Naive thymus-derived CD4-positive, alpha-beta T cell (primary cell): Measurements from ENCODE around the gene PNLIPRP2. TPM values are rescaled to one million over a fixed set of nuclear protein-coding genes. Genes with fewer than 3 reads are reported as not detected.

Source experiments
- ATAC-seq: fragments of 150-1000 bp; cut with Tn5 transposase; 2 replicates; pipeline ENCODE4 v1.10.0; 2021; ENCODE audit warnings: mild to moderate bottlenecking, moderate library complexity
- CTCF ChIA-PET: fragments of 350-600 bp; sonication (Branson Sonifier 250); formaldehyde crosslinking; loops from one replicate; lab custom pipeline; 2021; ENCODE audit warnings: antibody characterized with exemption; lab: Charles Lee
- POLR2A ChIA-PET: fragments of 350-600 bp; sonication (Branson Sonifier 250); formaldehyde crosslinking; loops from one replicate; lab custom pipeline; 2021; ENCODE audit warnings: antibody characterized with exemption, inconsistent platforms; lab: Charles Lee
- DNase-seq, 9 donors: peaks; one replicate each; pipeline versions ENCODE4 v3.0.0 to v3.0.0-alpha.2; 2020 to 2022; ENCODE audit warnings: mixed read lengths in 1 of 9
- H3K27ac ChIP-seq: one replicate; pipeline ENCODE4 v1.7.0; 2013; ENCODE audit warnings: mild to moderate bottlenecking, low read depth, low read length, moderate library complexity
- H3K27me3 ChIP-seq, 2 donors: one replicate each; pipeline ENCODE4 v1.7.0; 2013; ENCODE audit warnings: low read length in 2 of 2, mild to moderate bottlenecking in 2 of 2, moderate library complexity in 2 of 2; ENCODE audit not compliant: control insufficient read depth in 2 of 2, insufficient read depth in 2 of 2
- H3K36me3 ChIP-seq, 3 experiments: 1 replicate in 2 of 3; 2 replicates in 1 of 3; pipeline ENCODE4 v1.7.0; 2013; ENCODE audit warnings: low read length in 3 of 3, mild to moderate bottlenecking in 3 of 3, moderate library complexity in 1 of 3; ENCODE audit not compliant: insufficient read depth in 3 of 3, control insufficient read depth in 2 of 3
- H3K4me1 ChIP-seq, 2 donors: one replicate each; pipeline ENCODE4 v1.7.0; 2013; ENCODE audit warnings: low read length in 2 of 2, mild to moderate bottlenecking in 2 of 2, moderate library complexity in 1 of 2; ENCODE audit not compliant: control insufficient read depth in 2 of 2, insufficient read depth in 2 of 2
- H3K4me3 ChIP-seq: 2 replicates; pipeline ENCODE4 v1.7.0; 2013; ENCODE audit warnings: mild to moderate bottlenecking, low read length
- H3K9me3 ChIP-seq, 3 experiments: 1 replicate in 2 of 3; 2 replicates in 1 of 3; pipeline ENCODE4 v1.7.0; 2013; ENCODE audit warnings: low read length in 3 of 3; ENCODE audit not compliant: control insufficient read depth in 2 of 3
- H3K27ac Mint-ChIP-seq, 9 donors: one replicate each; pipeline ENCODE4 v1.8.0; 2020 to 2022; ENCODE audit warnings: mixed read lengths in 9 of 9, mild to moderate bottlenecking in 8 of 9, moderate library complexity in 5 of 9, inconsistent platforms in 2 of 9
- H3K27me3 Mint-ChIP-seq, 5 donors: one replicate each; pipeline ENCODE4 v1.8.0; 2021 to 2022; ENCODE audit warnings: mixed read lengths in 5 of 5, mild to moderate bottlenecking in 1 of 5
- H3K36me3 Mint-ChIP-seq, 5 donors: one replicate each; pipeline ENCODE4 v1.8.0; 2020 to 2022; ENCODE audit warnings: mixed read lengths in 5 of 5, mild to moderate bottlenecking in 3 of 5, inconsistent platforms in 1 of 5
- H3K4me1 Mint-ChIP-seq, 7 donors: one replicate each; pipeline ENCODE4 v1.8.0; 2020 to 2022; ENCODE audit warnings: mixed read lengths in 7 of 7, mild to moderate bottlenecking in 3 of 7, inconsistent platforms in 1 of 7
- H3K4me3 Mint-ChIP-seq, 10 donors: one replicate each; pipeline ENCODE4 v1.8.0; 2020 to 2022; ENCODE audit warnings: mild to moderate bottlenecking in 10 of 10, mixed read lengths in 10 of 10, moderate library complexity in 6 of 10, inconsistent platforms in 2 of 10
- H3K9me3 Mint-ChIP-seq, 11 donors: one replicate each; pipeline ENCODE4 v1.8.0; 2020 to 2022; ENCODE audit warnings: mixed read lengths in 11 of 11, mild to moderate bottlenecking in 4 of 11, inconsistent platforms in 1 of 11, moderate library complexity in 1 of 11
- intact Hi-C, 2 donors: fragments of 100-400 bp; cut with micrococcal nuclease; formaldehyde crosslinking; loops; one replicate each; pipeline ENCODE4 v1.15.1; 2023
- polyA plus RNA-seq, 2 donors: library from polyadenylated mRNA; unstranded; fragments of 300-500 nt; fragmentation: Illumina TruSeq; gene quantifications; one replicate each; pipeline ENCODE4 v1.2.3, GENCODE V29; 2021
- total RNA-seq, 6 experiments: library from RNA in 5 of 6; stranded (reverse) in 5 of 6; gene quantifications; 1 replicate in 5 of 6; 2 replicates in 1 of 6; pipeline ENCODE4 v1.2.3 and lab custom pipeline; 2021 to 2026

PNLIPRP2 gene
- total and polyA plus RNA-seq, 7 experiments from 2014 or later, result not detected

DNA sequence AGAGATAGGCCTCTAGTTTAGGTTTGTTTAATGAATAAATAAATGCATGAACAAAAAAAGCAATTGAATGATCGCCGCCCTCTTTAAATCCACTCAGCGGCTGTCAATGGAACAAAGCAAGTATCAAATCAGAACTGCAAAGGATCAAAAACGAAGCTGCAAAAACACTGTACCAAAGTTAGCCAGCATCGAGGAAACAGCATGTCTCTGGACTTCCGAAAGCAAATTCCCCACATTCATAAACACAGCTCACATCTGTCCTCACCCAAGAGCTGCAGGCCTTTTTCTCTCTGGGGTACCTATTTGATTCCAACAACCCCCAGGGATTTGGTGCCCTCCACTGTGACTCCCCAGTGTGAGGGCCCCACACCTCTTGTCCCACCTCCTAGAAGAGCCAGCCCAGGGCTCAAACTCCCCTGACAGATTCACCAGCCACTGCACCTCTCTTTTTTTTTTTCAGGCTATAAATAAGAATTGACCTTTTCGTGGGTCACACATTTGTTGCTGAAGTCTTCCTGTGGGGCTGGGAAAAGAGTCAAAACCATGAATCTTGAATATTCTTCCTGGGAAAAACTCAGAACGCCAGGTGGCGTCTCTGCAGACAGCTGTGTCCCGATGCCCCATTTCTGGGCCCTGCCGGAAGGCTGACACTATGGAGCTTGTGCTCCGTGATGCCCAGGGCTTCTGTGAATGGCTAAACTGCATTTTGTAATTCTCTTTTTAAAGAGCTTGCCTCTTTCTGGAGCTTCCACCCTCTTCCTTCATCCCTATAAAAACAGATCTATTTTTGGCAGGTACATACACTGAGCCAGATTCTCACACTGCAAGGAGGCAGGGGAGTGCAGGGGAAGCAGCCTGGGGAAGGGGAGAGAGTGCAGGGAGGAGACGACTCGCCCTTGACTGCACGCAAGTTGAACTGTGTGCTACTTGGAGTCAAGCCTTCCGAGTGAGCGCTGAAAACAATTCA, 69.9 kb downstream of the PNLIPRP2 start:
- ATAC-seq, result no peak
- intact Hi-C loops, result no loop called here
- H3K4me1 ChIP-seq, result no peaks in the 10 kb centered on the region
- ChIA-PET POLR2A (no interaction called here), CTCF (no interaction called here)
- H3K9me3 ChIP-seq, result no peaks in the 10 kb centered on the region
- H3K4me1 Mint-ChIP-seq, result peaks cover 0 to 2% (median 0%) of the 10 kb centered on the region in 7 donors
- H3K27me3 Mint-ChIP-seq, result peaks cover 4 to 66% (median 38%) of the 10 kb centered on the region in 5 donors
- H3K4me3 Mint-ChIP-seq, result no peak overlapping the region
- no peaks in the 10 kb centered on the region for H3K36me3 Mint-ChIP-seq
- no peak for DNase-seq
- H3K27ac ChIP-seq, result no peak overlapping the region
- H3K27me3 ChIP-seq, result peaks cover 0 to 3% of the 10 kb centered on the region in 2 donors
- H3K9me3 Mint-ChIP-seq, result peaks cover 0 to 1% (median 0%) of the 10 kb centered on the region in 11 donors
- H3K4me3 ChIP-seq, result no peak overlapping the region
- H3K27ac Mint-ChIP-seq, result no peak overlapping the region
- no peaks in the 10 kb centered on the region for H3K36me3 ChIP-seq

DNA sequence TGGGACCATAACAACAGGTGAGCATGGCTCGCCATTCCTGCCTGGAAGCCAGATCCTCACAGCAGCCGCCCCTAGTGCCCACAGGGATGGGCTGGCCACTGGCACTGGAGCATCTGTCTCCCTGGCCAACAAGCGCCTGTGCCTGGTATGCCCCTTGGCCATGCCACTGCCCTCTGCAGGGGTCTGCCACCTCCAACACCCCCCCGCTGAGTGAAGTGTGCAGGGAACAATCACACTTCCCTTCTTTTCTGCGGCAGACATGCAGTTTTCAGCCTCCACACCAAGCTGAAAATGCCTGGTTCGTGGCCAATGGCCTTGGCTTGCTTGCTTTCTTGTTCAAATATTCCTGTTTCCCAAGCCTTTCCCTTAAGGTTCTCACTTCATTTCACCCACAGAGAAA, 70.9 kb downstream of the PNLIPRP2 start:
- no peaks in the 10 kb centered on the region for H3K4me1 ChIP-seq
- H3K27me3 Mint-ChIP-seq, result peaks cover 4 to 76% (median 43%) of the 10 kb centered on the region in 5 donors
- H3K4me3 ChIP-seq, result no peak overlapping the region
- H3K4me3 Mint-ChIP-seq, result no peak overlapping the region
- ChIA-PET CTCF (no interaction called here), POLR2A (no interaction called here)
- peaks cover 0 to 2% (median 0%) of the 10 kb centered on the region in 7 donors for H3K4me1 Mint-ChIP-seq
- no peaks in the 10 kb centered on the region for H3K36me3 ChIP-seq
- H3K27me3 ChIP-seq, result peaks cover 0 to 3% of the 10 kb centered on the region in 2 donors
- no peaks in the 10 kb centered on the region for H3K36me3 Mint-ChIP-seq
- DNase-seq (no peak), ATAC-seq (no peak)
- intact Hi-C loops, result no loop called here
- H3K9me3 ChIP-seq, result no peaks in the 10 kb centered on the region
- H3K27ac ChIP-seq, result no peak overlapping the region
- peaks cover 0 to 4% (median 0%) of the 10 kb centered on the region in 11 donors for H3K9me3 Mint-ChIP-seq
- no peak overlapping the region for H3K27ac Mint-ChIP-seq

GRCh38 chr10:116692225-116692624, 71.5 kb downstream of the PNLIPRP2 start:
- Histone ChIP-seq H3K9me3 (no peaks in the 10 kb centered on the region), H3K36me3 (no peaks in the 10 kb centered on the region), H3K4me3 (no peak overlapping the region), H3K27ac (no peak overlapping the region), H3K4me1 (no peaks in the 10 kb centered on the region), H3K27me3 (peaks cover 0 to 3% of the 10 kb centered on the region in 2 donors)
- no peaks in the 10 kb centered on the region for H3K36me3 Mint-ChIP-seq
- H3K9me3 Mint-ChIP-seq, result peaks cover 0 to 4% (median 0%) of the 10 kb centered on the region in 11 donors
- ChIA-PET POLR2A (no interaction called here), CTCF (interaction anchor here (1.2 kb wide), 1 partner anchor 96 kb away, joined by 4 read pairs; no protein-coding TSS in a partner anchor)
- H3K4me1 Mint-ChIP-seq, result peaks cover 0 to 2% (median 0%) of the 10 kb centered on the region in 7 donors
- DNase-seq, result no peak
- H3K27me3 Mint-ChIP-seq, result peaks cover 4 to 81% (median 49%) of the 10 kb centered on the region in 5 donors
- no peak for ATAC-seq
- no peak overlapping the region for H3K4me3 Mint-ChIP-seq
- H3K27ac Mint-ChIP-seq, result no peak overlapping the region
- intact Hi-C loops, result no loop called here

GRCh38 chr10:116694243-116694926, 73.6 kb downstream of the PNLIPRP2 start:
- Mint-ChIP-seq H3K27me3 (peaks cover 4 to 78% (median 44%) of the 10 kb centered on the region in 5 donors), H3K27ac (peak overlapping the region in 1 of 9 donors; percentile 76), H3K4me1 (peaks cover 0 to 2% (median 0%) of the 10 kb centered on the region in 7 donors), H3K9me3 (peaks cover 0 to 4% (median 0%) of the 10 kb centered on the region in 11 donors), H3K36me3 (no peaks in the 10 kb centered on the region), H3K4me3 (no peak overlapping the region)
- DNase-seq (no peak), ATAC-seq (no peak)
- H3K27ac ChIP-seq, result no peak overlapping the region
- H3K27me3 ChIP-seq, result peaks cover 0 to 3% of the 10 kb centered on the region in 2 donors
- CTCF ChIA-PET, result no interaction called here
- no peaks in the 10 kb centered on the region for H3K9me3 ChIP-seq
- no peaks in the 10 kb centered on the region for H3K4me1 ChIP-seq
- H3K36me3 ChIP-seq, result no peaks in the 10 kb centered on the region
- H3K4me3 ChIP-seq, result no peak overlapping the region
- POLR2A ChIA-PET, result no interaction called here
- intact Hi-C loops, result no loop called here

Other genes starting within 250 kb of the PNLIPRP2 start
- not detected for gene PNLIPRP3, start 193.1 kb upstream of the PNLIPRP2 start, total RNA-seq
- not detected for gene PNLIPRP3, start 193.1 kb upstream of the PNLIPRP2 start, polyA plus RNA-seq
- not detected for gene PNLIP, start 75.0 kb upstream of the PNLIPRP2 start, total RNA-seq
- gene PNLIP, start 75.0 kb upstream of the PNLIPRP2 start, polyA plus RNA-seq, result not detected
- gene PNLIPRP1, start 30.0 kb upstream of the PNLIPRP2 start, total RNA-seq, result not detected
- gene PNLIPRP1, start 30.0 kb upstream of the PNLIPRP2 start, polyA plus RNA-seq, result not detected
- gene HSPA12A, start 121.6 kb downstream of the PNLIPRP2 start, total RNA-seq, result under 1 TPM in 1 of 5 experiments, not detected in 4; 0.07 TPM
- under 1 TPM in 1 of 2 donors, not detected in 1; 0.06 TPM for gene HSPA12A, start 121.6 kb downstream of the PNLIPRP2 start, polyA plus RNA-seq
- gene ENO4, start 228.5 kb downstream of the PNLIPRP2 start, total RNA-seq, result not detected
- gene ENO4, start 228.5 kb downstream of the PNLIPRP2 start, polyA plus RNA-seq, result not detected